ENCODE results near the gene GRIN3B.

DNA sequence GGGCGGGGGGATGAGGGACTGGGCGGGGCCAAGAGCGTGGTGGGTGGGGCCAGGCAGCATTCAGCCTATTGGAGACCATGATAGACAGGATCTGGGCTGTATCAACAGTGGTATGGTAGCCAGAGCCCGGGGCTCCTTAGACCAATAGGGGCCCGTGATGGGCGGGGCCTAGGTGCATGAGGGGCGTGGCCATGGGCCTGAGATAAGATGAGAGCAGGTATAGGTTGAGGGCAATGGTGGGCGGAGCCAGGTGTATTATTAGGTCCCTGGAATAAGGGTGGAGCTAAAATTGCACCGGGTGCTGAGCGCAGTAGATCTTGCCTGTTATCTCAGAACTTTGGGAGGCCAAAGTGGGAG, 45.0 kb downstream of the GRIN3B start:
- TF ChIP-seq SNAI2 (CRISPR knock-in tag; IDR thresholded peaks at IDR 0.05) = no peak
- TF ChIP-seq, protein P1, sequence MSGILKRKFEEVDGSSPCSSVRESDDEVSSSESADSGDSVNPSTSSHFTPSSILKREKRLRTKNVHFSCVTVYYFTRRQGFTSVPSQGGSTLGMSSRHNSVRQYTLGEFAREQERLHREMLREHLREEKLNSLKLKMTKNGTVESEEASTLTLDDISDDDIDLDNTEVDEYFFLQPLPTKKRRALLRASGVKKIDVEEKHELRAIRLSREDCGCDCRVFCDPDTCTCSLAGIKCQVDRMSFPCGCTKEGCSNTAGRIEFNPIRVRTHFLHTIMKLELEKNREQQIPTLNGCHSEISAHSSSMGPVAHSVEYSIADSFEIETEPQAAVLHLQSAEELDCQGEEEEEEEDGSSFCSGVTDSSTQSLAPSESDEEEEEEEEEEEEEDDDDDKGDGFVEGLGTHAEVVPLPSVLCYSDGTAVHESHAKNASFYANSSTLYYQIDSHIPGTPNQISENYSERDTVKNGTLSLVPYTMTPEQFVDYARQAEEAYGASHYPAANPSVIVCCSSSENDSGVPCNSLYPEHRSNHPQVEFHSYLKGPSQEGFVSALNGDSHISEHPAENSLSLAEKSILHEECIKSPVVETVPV (CRISPR knock-in tag; IDR thresholded peaks at IDR 0.05) = no peak
- TF ChIP-seq, protein P2, sequence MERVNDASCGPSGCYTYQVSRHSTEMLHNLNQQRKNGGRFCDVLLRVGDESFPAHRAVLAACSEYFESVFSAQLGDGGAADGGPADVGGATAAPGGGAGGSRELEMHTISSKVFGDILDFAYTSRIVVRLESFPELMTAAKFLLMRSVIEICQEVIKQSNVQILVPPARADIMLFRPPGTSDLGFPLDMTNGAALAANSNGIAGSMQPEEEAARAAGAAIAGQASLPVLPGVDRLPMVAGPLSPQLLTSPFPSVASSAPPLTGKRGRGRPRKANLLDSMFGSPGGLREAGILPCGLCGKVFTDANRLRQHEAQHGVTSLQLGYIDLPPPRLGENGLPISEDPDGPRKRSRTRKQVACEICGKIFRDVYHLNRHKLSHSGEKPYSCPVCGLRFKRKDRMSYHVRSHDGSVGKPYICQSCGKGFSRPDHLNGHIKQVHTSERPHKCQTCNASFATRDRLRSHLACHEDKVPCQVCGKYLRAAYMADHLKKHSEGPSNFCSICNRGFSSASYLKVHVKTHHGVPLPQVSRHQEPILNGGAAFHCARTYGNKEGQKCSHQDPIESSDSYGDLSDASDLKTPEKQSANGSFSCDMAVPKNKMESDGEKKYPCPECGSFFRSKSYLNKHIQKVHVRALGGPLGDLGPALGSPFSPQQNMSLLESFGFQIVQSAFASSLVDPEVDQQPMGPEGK (CRISPR knock-in tag; IDR thresholded peaks at IDR 0.05; ENCODE audit: borderline replicate concordance) = no peak
- TF ChIP-seq ZNF70 (CRISPR knock-in tag; IDR thresholded peaks at IDR 0.05) = no peak
- no peak for TF ChIP-seq BACH2 (CRISPR knock-in tag; IDR thresholded peaks at IDR 0.05; ENCODE audit: borderline replicate concordance)
- TF ChIP-seq, protein P3, sequence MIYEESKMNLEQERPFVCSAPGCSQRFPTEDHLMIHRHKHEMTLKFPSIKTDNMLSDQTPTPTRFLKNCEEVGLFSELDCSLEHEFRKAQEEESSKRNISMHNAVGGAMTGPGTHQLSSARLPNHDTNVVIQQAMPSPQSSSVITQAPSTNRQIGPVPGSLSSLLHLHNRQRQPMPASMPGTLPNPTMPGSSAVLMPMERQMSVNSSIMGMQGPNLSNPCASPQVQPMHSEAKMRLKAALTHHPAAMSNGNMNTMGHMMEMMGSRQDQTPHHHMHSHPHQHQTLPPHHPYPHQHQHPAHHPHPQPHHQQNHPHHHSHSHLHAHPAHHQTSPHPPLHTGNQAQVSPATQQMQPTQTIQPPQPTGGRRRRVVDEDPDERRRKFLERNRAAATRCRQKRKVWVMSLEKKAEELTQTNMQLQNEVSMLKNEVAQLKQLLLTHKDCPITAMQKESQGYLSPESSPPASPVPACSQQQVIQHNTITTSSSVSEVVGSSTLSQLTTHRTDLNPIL (CRISPR knock-in tag; IDR thresholded peaks at IDR 0.05; ENCODE audit: low read depth) = no peak
- TF ChIP-seq OSR1 (CRISPR knock-in tag; IDR thresholded peaks at IDR 0.05) = no peak
- no peak for TF ChIP-seq ESRRG (CRISPR knock-in tag; IDR thresholded peaks at IDR 0.05)
- TF ChIP-seq GLIS3 (CRISPR knock-in tag; IDR thresholded peaks at IDR 0.05) = no peak
- no peak for TF ChIP-seq ARNTL (CRISPR knock-in tag; IDR thresholded peaks at IDR 0.05; ENCODE audit: borderline replicate concordance, low read depth)
- TF ChIP-seq ZFP30 (CRISPR knock-in tag; IDR thresholded peaks at IDR 0.05) = no peak
- TF ChIP-seq ZFP3 (CRISPR knock-in tag; IDR thresholded peaks at IDR 0.05) = no peak
- no peak for TF ChIP-seq TOX (CRISPR knock-in tag; IDR thresholded peaks at IDR 0.05; ENCODE audit: borderline replicate concordance)
